Cortex of kidney (tissue), 1 donor: ENCODE results near the gene ZGRF1.
"Not testable (repeated sequence)": the region's sequence is repeated elsewhere in the genome, so short reads cannot be mapped to it uniquely, and the experiment has no call there.

Experiments used
- DNase-seq: peaks from one replicate; lab custom pipeline; 2025; lab: John Stamatoyannopoulos, UW

ZGRF1 gene, protein sequence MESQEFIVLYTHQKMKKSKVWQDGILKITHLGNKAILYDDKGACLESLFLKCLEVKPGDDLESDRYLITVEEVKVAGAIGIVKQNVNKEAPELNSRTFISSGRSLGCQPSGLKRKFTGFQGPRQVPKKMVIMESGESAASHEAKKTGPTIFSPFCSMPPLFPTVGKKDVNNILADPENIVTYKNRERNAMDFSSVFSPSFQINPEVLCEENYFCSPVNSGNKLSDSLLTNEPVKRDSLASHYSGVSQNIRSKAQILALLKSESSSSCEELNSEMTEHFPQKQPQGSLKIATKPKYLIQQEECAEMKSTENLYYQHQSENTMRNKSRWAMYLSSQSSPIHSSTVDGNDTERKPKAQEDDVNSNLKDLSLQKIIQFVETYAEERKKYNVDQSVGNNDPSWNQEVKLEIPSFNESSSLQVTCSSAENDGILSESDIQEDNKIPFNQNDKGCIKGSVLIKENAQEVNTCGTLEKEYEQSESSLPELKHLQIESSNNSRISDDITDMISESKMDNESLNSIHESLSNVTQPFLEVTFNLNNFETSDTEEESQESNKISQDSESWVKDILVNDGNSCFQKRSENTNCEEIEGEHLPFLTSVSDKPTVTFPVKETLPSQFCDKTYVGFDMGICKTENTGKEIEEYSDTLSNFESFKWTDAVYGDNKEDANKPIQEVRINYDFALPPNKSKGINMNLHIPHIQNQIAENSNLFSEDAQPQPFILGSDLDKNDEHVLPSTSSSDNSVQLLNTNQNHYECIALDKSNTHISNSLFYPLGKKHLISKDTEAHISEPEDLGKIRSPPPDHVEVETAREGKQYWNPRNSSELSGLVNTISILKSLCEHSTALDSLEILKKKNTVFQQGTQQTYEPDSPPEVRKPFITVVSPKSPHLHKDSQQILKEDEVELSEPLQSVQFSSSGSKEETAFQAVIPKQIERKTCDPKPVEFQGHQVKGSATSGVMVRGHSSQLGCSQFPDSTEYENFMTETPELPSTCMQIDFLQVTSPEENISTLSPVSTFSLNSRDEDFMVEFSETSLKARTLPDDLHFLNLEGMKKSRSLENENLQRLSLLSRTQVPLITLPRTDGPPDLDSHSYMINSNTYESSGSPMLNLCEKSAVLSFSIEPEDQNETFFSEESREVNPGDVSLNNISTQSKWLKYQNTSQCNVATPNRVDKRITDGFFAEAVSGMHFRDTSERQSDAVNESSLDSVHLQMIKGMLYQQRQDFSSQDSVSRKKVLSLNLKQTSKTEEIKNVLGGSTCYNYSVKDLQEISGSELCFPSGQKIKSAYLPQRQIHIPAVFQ (N-terminal part only)

DNA sequence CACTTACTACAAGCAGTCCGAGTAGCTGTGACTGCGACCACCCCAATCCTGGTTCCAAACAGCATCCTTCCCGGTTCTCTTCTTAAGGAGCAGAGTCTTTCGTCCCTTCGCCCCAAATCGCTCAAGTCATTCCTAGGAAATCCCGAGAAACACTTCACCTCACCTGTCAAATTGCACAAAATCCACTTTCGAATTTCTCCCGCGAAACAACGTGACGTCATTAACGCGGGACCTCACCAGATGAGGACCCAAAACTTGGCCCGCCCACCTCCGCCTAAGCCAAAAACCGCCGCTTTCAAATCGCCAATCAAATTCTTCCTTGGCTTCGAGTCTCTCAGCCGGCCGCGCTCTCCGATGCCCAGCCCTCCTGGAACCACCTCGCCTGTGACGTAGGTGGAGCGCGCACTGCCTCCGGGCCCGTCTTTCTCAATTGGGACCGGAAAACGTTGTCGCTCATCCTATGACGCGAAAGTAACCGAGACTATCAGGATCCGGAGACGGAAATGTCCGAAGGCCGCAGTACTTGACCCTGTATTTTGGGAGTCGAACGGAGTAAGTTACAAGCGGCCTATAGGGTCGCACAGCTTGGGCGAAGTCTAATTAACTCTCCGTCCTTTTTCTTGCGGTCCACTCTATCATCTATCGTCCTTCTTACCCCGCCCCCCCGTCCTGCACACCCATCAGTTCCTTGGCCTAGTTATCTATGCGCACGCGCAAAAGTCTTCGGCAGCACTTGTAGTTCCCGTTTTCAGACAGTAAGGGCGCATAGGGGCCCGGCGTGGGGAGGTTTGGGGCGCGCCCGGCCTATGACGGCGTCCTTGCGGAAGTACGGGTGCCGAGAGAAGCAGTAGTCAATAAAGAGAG is at the start of gene ZGRF1, which contains the start of gene LARP7:
Gene ZGRF1, minus strand, starts transcription at position 222 of the 864 bp plus-strand sequence. CDS start 3,733 bp downstream, outside the sequence.
Gene LARP7, plus strand, starts transcription at position 456 of the 864 bp plus-strand sequence. CDS start 7,527 bp downstream, outside the sequence.
- DNase-seq = peak; percentile 52

DNA sequence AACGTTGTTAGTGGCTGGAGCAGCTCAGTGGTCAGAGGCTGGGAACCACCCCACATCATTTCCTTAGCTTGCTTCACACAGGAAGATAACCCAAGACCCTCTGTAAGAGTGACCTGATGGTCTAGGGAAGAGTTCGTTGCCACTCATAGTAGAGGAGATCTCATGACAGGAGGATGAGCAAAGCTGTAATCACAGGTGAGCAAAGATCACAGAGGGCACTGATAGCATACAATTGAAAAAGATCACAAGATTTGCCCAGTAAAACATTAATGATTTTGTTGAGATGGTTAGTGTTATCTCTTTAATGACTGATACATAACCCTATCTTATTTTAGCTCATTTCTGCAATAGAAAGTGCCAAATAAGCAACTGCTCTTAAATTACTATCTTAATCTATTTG is 44.3 kb upstream of the ZGRF1 start:
- no peak for DNase-seq

DNA sequence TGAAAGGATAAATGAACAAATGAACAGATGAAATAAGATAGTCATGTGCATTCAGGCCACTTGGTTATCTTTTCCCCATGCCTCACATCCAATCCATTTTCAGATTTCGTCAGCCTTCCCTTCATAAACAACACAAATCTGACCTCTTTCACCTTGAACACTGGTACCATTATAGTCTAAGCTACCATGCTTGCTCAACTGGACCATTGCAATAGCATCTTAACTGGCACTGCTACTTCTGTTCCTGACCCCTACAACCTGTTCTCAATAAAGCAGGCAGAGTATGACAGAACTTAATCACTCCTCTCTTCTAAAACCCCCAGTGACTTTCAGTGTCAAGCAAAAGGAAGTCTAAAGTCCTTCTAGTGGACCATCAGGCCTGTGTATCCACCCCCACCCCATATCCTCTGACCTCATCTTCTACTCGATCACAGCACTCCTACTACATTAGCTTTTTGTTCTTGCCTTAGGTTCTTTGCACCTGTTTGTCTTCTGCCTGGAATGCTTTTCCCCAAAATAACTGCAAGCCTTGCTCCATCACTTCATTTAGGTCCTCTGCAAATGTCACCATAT is 40.9 kb upstream of the ZGRF1 start:
- DNase-seq = no peak

DNA sequence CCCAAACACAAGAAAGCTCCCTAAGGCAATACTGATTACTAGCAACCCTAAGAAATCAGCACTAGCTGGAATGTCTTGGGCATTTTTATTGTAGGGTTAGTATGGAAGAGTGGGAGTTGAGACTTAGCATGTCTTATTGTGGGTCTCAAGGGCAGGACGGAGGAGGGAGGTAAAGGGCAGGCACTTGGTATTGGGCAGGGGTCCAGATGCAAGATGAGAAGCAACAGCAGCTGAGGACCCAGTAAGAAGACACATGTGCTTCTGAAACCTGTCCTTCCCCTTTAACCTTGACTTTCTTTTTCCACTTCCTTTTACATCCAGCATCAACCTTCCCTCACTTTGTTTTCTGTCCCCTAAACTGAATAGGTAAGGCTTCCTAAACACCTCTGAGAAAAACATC is 37.7 kb upstream of the ZGRF1 start:
- DNase-seq = no peak

DNA sequence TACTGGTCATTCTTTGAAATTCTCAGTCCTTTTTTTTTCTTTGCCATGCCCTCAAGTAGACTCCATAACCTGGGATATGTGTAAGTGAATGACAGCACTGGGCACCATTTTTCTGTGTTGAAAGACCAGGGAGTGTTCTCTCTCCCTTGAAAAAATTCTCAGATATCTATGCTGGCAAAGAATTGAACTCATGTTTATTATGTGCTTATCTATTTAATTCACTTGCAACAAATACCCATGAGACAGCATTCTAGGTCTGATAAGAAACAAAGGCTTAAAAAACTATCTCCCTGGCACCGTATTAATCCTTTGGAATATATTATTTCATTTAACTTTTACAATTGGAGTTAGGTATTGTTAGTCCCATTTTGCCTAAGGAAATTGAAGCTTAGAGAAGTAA is 37.0 kb upstream of the ZGRF1 start:
- DNase-seq = no peak

DNA sequence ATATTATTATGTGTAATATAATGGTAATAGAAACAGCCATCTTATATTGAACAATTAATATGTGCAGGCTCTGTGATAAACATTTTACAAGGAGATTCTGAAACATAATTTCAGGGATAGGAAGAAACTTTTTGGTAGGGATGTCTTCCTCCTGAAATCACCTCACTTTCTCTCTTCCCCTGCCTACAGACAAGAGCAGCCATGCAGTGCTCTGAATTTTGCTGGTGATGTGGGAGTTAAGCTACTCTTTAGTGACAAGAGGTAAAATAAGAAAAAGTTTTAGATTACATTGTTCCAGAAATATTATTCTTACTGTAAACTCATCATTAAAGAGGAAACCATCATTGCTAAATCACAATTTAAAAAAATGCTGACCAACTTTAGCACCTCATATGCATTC is 36.4 kb upstream of the ZGRF1 start:
- DNase-seq = no peak

DNA sequence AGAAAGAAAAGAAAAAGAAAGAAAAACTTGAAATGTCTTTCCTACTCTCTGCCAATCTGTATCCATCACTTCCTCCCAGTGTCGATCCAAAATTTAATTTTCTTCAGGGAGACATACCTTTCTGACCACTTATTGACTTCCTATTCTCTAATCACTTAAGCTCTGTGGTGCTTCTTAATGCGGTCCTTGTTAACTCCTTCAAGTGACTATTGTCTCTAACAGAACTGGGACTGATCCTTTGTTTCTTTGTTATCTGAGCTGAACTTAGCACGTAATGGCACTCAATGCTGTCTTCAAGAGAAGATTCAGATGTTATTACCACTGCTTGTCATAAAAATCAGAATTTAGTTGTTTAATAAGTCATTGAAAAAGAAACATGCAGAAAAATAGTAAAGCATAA is 31.4 kb upstream of the ZGRF1 start:
- no peak for DNase-seq

DNA sequence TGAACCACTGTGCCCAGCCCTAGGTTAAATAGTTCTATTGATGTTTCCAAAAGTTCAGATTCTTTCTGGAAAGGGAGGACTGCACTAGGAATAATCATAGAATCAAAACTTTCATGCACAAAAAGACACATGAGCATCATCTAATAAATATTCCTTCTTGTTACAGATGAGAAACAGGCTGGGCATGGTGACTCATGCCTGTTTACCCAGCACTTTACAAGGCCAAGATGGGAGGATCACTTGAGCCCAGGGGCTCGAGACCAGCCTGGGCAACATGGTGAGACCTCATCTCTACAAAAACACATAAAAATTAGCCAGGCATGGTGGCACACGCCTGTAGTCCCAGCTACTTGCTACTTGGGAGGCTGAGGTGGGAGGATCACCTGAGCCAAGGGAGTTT is 27.9 kb upstream of the ZGRF1 start:
- DNase-seq = no peak

DNA sequence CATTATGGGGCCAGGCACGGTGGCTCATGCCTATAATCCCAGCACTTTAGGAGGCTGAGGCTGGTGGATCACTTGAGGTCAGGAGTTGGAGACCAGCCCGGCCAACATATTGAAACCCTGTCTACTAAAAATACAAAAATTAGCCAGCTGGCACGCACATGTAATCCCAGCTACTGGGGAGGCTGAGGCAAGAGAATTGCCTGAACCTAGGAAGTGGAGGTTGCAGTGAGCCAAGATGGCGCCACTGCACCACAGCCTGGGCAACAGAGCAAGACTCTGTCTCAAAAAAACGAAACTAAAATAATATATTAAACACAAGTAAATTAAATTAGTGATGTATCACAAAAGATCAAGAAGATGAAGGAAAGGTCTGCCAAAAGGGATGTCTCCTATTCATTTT is 19.4 kb upstream of the ZGRF1 start:
- DNase-seq = not testable (repeated sequence)

DNA sequence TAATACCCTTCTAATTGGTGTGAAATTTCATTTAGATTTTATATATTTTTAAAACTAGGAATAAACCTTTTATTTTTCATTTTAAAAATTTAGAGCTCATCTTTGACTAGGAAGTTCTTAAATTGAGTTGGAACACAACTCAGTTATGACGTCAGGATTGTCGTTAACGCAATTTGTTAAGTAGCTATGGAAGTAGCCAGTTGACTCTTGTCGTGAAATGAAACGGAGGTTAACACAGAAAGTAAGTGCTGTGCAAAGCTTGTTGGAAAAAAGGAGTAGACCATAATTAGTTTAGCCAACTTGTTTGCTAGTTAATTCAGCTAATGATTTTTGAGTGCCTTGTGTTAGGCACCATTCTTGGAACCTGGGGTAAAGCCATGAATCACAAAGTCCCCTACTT is 18.6 kb upstream of the ZGRF1 start:
- no peak for DNase-seq

DNA sequence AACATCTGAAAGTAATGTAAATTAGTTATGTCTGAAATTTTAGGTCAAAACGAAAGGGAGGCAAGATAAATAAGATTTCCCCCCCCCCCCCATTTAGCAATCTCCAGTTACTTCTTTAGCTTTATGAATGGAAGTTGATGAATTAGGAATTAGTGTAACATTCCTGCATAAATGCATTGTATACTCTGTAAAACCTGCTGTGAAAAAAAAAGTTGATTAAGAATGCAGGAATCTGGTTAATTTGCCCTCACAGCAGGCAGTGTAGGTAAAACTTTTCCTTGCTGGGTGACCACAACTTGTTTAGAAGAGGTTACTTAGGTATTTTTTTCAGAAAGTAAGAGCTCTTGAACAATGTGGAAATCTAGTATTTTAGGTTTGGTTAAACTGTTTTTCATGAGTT is 15.5 kb upstream of the ZGRF1 start:
- DNase-seq = no peak

DNA sequence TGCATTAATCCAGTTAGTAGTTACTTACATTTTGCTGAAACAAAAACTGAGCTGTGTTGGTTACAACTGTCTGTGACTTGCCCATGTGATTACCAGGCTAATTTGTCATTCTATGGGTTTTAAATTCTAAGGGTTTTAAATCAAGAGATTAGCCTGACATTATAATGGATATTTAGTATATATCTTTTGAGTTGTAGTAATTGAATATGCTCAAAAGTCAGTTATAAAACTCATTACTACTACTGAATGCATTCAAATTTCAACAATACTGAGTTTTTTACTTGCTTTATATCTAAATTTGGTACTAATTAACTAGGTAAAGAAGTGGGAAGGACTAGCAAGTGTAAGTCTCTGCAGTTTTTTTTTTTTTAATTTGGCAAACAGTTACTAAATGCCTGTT is 14.9 kb upstream of the ZGRF1 start:
- DNase-seq = no peak

DNA sequence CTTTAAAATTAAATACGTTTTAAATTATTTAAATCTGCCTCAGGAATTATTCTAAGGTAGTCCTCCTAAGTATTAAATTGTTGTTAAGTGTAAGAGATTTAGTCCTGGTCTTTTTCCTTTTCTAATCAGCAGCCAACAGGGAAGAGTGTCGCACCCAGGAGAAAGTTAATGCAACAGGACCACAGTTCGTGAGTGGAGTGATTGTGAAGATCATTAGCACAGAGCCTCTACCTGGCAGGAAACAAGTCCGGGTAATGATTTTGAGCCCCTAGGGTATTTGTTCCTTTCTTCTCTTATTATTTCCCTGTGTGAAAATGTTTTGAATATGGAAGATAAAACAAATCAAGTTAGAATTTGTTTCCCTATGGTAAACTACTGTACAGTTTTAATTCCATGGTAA is 13.6 kb upstream of the ZGRF1 start:
- no peak for DNase-seq

DNA sequence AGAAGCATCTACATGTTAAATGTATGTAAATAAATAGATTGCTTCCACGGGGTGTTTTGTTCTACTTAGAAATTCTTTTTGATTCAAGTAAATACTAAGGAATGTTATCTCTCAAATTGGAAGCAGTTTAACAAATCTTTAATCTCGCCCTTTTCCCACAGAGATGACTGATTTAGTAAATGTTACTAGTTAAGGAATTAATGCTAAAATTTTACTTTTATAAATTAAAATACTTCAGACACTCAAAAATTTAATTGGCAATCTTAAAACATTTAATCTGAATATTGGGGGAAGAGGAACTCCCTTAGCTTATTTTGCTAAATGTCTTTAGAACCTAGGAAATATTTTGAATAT is 12.3 kb upstream of the ZGRF1 start:
- DNase-seq = no peak

DNA sequence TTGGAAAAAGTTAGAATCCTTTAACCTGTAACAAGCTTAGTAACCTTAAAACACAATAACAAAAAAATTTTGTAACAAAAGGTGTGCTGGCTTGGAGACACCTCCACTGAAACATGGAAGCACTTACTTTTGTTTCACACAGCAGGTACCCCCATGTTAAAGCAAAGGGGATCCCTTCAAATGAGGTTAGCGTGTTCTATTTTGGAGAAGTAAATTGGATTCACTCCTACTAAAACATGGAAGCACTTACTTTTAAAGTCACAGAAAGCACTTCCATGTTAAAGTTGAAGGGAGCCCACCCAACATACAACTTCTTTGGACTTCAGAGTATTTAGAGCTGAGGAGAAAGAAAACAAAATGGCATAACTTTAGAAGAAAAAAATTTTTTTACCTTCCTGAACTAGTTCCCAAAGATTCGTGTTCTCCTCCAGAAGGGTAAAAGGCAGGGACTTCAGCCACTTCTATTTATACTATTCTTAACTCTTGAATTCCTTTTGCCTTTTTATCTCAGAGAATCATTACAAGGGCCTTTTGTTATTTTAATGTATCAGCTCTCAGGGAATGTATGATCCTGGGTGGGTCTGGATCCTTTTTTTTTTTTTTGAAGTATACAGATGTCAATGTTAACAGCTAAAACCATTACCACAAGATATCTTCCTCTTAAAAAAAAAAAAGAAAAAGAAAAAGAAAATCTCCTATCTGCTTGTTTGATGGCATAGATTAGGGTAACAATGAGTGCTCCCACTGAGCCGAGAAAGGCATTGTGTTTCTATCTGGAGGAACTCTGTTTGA is 11.8 kb upstream of the ZGRF1 start:
- no peak for DNase-seq

DNA sequence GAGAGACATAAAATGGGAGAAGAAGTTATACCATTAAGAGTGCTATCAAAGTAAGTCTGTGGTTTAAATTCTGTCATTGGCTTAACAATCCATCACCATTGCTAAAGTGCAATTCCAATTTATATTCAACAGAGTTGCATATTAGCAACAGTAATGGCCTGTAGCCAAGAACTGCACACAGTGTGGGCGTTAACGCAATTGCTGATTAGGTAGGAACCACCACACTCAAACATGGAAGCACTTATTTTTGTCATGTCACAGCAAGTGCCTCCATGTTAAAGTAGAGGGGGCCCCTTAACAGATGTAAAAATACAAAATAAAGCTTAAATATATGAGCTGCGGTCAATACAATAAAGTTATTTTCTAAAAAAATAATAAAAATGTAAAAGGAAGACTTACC is 11.1 kb upstream of the ZGRF1 start:
- DNase-seq = no peak

DNA sequence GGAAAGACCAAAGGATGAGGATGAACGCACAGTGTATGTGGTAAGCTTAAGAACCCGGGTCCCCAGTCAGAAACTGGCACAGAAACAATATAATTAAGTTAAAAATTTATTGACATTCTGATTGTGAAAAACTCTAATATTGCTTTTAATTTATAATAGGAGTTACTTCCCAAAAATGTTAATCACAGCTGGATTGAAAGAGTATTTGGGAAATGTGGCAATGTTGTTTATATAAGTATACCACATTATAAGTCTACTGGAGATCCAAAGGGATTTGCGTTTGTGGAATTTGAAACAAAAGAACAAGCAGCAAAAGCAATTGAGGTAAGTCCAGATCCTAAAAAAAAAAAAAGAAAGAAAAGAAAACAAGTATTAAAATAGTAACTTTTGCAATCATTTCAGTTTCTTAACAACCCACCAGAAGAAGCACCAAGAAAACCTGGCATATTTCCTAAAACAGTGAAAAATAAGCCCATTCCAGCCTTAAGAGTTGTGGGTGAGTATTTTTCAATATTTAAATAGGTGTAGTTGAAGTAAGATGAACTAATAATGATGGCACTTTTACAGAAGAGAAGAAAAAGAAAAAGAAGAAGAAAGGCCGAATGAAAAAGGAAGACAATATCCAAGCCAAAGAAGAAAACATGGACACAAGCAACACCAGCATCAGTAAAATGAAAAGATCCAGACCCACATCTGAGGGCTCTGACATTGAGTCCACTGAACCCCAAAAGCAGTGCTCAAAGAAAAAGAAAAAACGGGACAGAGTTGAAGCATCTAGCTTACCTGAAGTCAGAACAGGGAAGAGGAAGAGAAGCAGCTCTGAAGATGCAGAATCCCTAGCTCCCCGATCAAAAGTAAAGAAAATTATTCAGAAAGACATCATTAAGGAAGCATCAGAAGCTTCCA is 10.2 kb upstream of the ZGRF1 start:
- no peak for DNase-seq

DNA sequence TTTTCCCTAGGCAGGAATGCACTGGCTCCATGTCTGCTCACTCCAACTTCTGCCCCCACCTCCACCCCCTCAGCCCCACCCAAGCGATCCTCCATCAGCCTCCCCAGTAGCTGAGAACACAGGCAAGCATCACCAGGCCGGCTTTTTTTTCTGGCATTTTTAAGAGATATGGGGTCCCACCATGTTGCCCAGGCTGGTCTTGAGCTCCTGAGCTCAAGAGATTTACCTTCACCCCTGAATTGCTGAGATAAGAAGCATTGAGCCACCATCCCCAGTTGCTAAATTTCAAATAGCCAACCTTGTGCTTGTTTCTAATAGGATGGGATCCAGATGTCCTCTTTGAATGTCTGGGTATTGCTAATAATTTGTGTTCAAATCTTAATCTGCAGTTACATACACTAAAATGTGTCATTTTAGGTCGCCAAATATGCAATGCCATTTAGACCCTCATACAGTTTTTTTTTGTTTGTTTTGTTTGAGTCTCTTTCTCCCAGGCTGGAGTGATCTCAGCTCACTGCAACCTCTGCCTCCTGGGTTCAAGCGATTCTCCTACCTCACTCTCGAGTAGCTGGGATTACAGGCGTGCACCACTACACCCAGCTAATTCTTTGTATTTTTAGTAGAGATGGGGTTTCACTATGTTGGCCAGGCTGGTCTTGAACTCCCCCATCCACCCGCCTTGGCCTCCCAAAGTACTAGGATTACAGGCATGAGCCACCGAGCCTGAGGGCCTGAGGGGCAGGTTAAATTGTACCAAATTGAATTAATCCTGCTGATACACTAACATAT is 9.0 kb upstream of the ZGRF1 start:
- DNase-seq = no peak
